Iris pigment epithelial cell (primary cell): ENCODE results near the gene POLR2J.
"Not testable (repeated sequence)": the region's sequence is repeated elsewhere in the genome, so short reads cannot be mapped to it uniquely, and the experiment has no call there.

Experiments
- DNase-seq: peaks from one replicate; pipeline ENCODE4 v3.0.0-alpha.2; 2011; ENCODE audit warnings: low read depth

POLR2J gene

DNA sequence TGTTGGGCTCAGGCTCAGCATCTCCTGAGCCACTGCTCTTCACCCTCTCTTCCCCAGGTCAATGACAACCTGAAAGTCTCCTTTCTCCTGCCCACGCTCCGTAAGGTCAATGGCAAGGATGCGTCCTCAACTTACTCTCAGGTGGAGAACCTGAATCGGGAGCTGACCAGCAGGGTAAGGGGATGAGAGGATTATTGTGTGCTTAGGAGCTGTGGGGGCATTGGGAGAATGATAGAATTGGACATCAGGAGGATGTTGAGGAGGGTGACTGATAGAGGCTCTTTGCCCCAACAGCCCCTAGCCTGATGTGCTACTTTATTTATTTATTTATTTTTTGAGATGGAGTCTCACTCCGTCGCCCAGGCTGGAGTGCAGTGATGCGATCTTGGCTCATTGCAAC is 12.6 kb downstream of the POLR2J start:
- DNase-seq = no peak

DNA sequence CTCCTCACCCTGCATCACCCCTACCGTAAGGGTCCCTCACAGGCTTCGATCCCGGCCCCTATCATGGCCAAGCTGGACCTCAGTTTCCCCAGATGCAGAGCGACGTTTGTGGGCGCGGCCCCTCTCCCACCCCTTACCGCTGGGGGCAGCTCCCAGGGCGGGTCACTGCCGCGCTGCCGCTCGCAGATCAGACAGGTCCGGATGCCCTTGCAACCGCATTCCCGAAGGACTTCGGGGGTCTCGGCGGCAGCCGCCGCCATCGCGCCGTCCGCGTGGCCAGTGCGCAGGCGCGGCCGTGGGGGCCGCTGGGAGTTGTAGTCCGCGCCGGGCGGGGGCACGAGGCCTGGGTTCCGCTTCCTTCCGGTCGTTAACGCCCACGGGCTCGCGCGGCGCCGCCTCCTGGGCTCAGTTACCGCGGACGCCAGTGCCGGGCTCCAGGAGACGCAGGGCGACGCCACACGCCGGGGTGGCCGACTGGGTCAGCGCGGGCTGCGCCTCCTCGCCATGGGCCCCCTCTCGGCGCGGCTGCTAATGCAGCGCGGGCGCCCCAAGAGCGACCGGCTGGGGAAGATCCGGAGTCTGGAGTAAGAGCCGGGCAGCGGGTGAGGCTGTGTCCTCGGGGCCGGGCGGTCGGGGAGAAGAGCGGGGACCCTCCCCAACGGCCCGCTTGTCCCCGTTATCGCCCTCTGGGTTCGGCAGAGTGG is 14.0 kb downstream of the POLR2J start, which contains the start of the genes ALKBH4 and LRWD1:
Gene ALKBH4, minus strand, starts transcription at position 287 of the 704 bp plus-strand sequence. Its CDS starts 27 bp downstream, at position 260.
Gene LRWD1, plus strand, starts transcription at position 408 of the 704 bp plus-strand sequence. Its CDS starts 97 bp downstream, at position 505.
- DNase-seq = peak; percentile 80

DNA sequence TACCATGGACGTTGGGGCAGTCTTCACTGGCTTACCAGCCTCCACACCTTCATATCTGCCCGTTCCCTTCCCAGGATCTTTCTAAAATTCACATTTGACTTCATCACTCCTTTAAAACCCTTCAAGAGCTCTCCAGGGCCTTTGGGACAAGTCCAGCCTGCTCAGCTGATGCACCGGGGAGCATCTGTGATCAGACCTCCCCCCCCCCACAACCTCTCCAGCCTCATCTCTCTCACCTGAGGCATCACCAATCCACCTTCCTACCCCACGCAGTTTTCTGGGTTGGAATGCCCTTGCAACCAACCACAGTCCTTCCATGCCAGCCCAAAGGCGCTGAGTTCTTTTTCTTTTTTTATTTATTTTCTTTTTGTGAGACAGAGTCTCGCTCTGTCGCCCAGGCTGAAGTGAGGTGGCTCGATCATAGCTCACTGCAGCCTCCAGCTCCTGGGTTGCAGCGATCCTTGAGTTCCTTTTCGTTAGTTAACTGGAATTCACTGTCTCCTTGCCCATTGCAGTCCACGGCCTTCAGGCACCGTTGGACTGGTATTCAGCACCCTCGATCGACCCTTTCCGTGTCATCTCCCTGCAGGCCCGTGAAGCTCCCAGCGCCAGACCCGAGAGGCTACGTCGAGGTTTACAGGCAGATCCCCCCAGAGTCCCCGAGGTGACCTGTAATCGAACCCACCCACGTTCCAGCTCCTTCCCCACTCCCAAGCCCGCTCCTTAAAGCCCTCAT is 14.7 kb downstream of the POLR2J start:
- peak; percentile 14 for DNase-seq

DNA sequence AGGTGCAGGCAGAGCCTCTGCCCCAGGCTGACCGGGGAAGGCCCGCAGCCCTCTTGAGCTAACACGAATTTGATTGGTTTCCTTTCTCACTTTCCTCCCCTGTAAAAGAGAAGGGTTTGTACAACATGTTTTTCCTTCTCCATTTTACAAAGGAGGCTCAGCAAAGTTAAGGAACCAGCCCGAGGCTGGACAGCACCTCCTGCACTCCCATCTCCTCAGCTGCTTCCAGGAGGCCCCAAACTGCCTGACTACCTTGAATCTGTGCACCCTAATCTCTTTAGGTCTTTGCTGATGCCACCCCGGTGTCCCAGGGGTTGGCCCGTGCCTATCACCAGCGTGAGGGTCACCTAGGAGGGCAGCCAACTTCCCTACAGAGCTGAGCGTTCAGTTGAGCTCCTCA is 18.3 kb downstream of the POLR2J start:
- no peak for DNase-seq

DNA sequence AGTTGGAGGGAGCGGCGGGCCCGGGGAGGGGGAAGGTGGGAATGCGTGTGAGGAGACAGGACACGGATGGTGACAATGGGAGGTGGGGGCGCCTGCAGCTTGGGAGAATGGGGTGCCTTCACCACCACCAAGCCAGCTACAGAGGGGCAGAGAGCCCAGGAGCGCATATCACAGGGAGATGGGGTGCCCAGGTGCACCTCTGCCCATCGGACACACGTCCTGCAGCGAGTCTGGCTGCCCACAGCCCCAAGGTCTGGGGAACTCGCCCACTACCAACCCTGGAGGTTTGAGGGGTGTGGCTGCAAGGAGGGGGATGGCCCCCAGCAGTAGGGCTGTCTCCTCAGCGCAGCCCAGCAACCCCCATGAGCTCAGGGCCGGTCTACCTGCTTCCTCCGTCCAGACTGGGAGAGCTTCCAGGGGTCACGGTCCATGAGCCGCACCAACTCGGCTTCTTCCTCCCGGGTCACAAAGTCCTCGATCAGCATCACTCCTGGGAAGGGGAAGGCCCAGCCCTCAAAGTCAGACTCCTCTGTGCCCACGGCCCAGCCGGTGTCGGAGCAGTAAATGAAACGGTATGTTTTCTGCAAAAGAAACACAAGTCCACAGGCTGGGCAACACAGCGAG is 19.4 kb downstream of the POLR2J start:
- no peak for DNase-seq

DNA sequence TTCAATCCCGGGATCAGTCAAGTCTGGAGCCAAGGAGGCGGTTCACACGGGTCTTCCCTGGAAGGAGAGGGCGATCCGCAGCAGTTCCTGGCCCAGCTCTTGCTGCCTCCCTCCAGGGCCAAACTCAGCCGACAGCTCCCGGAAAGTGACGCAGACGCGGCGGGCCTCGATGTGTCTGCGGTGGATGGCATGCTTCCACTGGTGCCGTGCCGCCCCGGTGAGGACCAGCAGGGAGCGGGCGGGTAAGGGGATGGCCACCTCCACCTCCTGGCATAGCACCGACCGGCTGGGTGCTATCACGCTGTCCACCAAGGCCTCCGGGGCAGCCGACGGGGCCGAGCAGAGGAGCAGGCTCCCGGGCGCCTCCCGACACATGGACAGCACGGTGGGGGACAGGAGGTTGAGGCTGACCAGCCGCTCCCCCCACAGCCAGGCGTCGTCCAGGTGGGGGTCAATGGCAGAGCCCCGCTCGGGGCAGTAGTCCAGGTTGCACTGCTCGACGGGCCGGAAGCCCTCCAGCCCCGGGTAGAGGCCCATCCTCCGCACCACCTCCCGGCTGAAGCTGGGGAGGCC is 21.3 kb downstream of the POLR2J start:
- no peak for DNase-seq

DNA sequence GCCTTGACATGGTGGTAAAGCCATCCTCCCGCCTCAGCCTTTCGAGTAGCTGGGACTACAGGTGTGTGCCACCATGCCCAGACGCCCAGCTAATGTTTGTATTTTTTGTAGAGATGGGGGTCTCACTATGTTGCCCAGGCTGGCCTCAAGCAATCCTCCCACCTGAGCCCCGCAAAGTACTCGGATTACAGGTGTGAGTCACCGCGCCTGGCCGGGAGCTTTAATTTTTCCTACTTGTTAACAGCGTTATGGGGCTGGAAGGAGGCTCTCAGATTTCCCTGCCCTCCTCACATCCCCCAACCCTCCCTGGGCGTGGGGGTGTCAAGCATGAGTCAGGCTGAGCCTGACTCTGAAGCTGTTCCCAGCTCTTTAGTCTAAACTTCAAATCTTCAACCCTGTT is 22.4 kb downstream of the POLR2J start:
- peak; percentile 67 for DNase-seq

DNA sequence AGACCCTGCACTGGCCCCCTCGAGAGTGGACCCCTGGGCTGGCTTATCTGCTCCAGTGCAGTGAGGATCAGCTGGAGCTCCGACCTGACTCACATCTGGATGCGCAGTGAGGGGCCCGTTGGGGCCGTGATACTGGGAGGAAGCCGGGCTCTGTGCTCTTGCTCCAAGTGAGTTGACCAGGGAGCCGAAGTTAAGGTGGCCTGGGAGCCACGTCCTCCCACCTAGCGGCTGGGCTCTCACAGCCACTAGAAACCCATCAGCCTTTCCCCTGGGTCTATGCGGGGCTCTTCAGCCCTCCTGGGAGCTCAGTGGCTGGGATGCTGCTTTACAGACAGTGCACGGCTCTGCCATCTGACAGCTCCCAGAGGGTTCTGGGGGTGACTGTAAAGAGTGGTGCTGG is 23.1 kb downstream of the POLR2J start:
- DNase-seq = no peak

DNA sequence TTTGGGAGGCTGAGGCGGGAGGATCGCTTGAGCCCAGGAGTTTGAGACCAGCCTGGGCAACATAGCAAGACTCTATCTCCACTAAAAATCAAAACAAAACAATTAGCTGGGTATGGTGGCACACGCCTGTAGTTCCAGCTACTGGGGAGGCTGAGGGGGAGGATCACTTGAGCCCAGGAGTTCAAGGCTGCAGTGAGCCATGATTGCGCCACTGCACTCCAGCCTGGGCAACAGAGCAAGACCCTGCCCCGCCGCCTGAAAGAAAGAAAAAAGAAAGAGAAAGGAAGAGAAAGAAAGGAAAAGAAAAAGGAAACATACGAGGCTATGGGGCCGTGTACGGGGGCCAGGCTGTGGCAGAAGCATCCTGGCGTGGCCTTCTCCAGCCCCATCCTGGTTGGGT is 23.8 kb downstream of the POLR2J start:
- DNase-seq = not testable (repeated sequence)

DNA sequence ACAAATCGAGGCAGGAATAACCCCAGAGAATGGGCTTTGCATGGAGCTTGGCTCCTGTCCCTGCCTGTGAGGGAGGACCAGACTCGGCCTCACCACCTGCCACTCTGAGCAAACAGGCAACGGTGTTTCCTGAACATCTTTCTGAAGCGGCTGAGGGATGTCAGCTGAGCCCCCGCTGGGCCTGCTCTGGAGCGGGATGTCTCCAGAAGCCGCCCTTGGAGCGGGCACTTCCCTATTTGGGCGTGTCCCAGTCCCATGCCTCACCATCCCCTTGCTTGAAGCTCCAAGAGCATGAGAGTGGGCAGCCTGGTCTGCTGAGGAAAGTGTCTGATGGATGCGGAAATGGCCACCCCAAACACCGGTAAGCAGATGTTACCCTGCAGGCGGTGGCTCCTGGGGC is 24.3 kb downstream of the POLR2J start:
- no peak for DNase-seq

DNA sequence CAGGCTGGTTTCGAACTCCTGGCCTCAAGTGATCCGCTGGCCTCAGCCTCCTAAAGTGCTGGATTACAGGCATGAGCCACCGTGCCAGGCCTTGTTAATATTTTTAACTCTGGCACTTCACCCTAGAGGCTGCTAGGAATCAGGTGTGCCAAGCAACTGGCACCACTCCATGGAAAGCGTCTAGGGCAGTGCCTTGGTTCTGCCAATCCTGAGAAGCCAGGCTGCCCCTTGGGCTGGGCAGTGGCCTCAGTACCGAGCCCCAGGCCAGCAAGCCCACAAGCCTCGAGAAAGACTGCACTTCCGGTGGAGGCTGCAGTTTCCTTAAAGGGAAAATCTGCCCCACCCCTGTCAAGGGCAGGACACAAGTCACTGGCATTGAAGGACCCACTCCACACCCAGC is 25.4 kb downstream of the POLR2J start:
- DNase-seq = no peak

DNA sequence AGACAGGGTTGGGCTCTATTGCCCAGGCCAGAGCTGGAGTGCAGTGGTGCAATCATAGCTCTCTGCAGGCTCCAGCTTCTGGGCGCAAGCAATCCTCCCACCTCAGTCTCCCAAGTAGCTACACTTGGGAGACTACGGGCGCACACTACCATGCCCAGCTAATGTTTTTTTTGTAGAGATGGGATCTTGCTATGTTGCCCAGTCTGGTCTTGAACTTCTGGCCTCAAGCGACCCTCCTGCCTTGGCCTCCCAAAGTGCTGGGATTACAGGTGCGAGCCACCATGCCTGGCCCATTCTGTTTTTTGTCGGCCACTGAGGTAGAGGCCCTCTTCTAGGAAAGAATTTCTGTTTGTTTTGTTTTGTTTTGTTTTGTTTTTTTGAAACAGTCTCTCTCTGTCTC is 26.3 kb downstream of the POLR2J start:
- no peak for DNase-seq

DNA sequence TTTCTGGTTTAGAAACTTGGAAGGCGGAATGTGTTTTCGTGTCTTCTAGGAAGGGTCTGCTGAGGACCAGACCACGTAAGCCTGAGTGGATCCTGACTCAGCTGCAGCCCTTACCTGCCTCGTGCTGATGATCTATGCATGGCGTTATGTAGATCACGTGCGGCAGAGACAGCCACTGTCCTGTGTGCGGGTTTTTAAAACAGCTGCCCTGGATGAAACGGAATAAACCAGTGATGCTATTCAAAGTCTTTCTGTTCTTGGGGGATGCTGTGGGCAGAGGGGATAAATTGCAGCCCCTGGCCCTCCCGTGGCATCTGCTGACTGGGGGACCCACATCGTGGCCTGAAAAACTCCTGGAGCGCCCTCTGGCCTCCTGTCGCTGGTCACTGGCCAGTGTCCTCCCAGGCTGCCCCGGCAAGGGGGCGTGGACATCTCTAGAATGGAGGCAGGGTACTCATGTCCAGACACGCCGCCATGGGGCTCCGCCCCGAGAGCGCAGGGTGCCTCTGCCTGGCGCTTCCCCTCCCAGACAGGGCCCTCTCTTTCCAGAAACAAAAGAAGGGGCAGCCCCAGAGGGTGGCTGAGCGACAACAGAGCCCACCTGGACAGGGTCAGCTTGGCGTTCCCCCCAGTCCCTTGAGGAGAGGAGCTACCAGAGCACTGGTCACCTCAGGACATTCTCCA is 27.2 kb downstream of the POLR2J start:
- DNase-seq = no peak

DNA sequence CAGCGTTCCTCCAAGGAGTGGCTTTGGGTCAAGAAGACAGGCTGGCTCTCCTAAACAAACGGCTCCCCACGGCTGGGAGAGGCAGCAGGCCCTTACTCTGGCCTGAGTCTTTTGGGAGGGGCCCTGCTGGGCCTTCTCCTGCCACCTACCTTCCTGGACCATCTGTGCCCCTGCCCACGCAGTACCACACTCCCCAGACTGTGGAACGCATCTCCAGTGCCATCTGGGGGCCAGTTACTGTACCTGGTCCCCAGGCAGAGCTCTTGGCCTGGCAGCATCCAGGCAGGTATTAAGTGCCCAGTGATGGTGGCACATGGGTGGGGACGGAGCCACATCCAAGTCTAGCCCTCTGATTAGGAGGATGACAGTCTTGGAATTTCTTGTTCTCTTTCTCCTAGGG is 28.5 kb downstream of the POLR2J start:
- no peak for DNase-seq

DNA sequence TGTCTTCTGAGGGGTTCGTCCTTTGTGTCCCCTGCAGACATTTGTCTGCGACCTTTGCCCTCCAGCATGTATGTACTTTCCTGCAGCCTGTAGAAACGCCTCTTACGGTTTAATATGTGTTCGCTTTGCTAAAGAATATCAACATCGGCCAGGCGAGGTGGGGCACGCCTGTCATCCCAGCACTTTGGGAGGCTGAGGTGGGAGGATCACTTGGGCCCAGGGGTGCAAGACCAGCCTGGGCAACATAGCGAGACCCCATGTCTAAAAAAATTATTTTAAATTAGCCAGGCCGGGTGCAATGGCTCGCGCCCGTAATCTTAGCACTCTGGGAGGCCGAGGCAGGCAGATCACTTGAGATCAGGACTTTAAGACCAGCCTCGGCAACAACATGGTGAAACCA is 29.6 kb downstream of the POLR2J start:
- DNase-seq = no peak

DNA sequence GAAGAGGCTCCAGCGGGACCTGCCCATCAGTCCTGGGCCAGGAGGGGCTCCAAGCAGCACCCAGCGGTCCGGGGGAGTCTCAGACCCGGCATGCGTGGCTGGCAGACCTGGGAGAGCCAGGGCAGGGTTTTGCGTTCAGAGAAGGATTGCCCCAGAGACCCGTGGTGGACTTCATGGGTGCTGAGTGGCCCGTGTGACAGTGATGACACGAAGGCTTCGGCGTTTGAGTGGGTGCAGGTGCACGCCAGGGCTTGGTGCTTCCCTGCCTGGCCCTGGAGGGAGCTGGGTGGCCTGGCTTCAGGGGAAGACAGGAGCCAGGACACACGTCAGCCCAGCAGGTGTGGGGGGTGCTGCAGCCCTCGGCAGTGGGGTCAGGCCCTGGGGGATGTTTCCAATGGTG is 31.4 kb downstream of the POLR2J start:
- no peak for DNase-seq

DNA sequence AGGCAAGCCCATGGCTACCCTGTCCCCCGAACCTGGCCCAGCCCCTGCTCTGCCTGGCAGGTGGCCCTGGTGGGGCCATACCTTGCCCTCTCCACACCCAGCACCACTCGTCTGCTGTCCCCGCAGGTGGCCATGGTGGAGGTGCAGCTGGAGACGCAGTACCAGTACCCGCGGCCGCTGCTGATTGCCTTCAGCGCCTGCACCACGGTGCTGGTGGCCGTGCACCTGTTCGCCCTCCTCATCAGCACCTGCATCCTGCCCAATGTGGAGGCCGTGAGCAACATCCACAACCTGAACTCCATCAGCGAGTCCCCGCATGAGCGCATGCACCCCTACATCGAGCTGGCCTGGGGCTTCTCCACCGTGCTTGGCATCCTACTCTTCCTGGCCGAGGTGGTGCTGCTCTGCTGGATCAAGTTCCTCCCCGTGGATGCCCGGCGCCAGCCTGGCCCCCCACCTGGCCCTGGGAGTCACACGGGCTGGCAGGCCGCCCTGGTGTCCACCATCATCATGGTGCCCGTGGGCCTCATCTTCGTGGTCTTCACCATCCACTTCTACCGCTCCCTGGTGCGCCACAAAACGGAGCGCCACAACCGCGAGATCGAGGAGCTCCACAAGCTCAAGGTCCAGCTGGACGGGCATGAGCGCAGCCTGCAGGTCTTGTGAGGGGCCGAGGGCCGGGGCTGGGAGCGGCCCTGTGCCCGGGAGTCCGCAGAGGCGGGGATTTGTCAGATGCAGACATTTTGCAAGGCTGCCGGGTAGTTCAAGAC is 32.1 kb downstream of the POLR2J start:
- no peak for DNase-seq

DNA sequence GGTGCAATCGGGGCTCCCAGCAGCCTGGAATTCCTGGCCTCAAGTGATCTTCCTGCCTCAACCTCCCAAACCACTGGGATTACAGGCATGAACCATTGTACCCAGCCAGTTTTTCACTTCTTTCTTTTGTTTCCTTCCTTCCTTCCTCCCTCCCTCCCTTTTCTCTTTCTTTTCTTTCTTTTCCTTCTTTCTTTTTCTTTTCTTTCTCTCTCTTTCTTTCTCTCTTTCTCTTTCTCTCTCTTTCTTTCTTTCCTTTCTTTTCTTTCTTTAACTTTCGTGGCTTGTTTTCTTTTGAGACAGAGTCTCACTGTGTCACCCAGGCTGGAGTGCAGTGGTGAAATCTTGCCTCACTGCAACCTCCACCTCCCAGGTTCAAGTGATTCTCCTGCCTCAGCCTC is 33.0 kb downstream of the POLR2J start:
- DNase-seq = no peak

DNA sequence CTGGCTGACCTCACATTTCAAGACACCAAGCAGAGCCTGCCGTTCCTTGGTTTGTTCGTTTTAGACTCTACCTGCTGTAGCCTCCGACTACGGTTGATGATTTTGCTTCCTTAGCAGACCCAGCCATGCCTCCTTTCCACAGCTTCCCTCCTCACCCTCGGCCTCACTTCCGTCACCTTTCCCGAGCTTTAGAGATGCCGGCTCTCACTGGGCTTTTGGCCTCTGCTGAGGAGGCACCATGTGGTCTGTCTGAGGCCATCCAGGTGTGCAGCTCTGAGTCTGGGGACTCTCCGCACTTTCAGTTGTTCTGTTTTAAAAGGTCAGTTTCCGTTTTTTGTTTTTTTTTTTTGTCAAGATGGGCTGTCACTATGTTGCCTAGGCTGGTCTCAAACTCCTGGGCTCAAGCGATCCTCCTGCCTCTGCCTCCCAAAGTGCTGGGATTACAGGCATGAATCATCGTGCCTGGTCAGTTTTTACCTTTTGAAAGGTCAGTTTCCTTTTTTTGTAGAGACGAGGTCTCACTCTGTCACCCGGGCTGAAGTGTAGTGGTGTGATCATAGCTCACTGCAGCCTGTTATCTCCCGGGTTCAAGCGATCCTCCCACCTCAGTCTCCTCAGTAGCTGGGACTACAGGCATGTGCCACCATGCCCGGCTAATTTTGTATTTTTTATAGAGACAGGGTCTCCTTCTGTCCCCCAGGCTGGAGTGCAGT is 33.6 kb downstream of the POLR2J start:
- DNase-seq = no peak

DNA sequence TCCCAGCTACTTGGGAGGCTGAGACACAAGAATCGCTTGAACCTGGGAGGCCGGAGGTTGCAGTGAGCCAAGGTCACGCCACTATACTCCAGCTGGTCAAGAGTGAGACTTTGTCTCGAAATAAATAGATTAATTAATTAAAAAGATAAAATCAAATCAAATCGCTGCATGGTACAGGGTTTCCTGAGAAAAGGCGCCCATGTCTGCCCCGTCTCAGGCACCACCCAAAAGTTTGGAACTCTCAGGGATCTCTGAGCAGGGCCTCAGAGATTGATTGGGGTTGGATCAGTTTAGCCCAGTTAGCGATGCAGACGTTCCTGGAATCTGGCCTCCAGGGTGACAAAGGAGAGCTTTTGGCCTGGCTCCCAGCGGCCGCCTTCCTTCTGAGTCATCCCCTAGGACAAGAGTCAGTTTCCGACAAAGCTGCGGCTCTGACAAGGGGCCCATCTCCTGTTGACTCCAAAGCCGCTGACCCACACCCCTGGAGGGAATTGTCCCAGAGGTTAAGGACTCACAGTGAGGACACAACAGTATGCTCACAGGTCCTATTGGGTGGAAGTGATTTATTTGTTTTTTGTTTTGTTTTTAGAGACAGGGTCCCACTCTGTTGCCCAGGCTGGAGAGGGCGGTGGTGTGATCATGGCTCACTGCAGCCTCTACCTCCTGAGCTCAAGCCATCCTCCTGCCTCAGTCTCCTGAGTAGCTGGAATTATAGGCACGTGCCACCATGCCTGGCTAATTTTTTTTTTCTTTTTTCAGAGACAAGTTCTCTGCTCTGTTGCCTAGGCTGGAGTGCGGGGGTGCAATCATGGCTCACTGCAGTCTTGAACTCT is 38.5 kb downstream of the POLR2J start:
- peak; percentile 75 for DNase-seq
